SJCRH30 (cell line): Measurements from ENCODE around the gene MPRIP. TPM values are rescaled to one million over a fixed set of nuclear protein-coding genes. Genes with fewer than 3 reads are reported as not detected.
"Not testable (repeated sequence)": the region's sequence is repeated elsewhere in the genome, so short reads cannot be mapped to it uniquely, and the experiment has no call there.

Experiments used
- DNase-seq, 2 experiments: peaks; one replicate each; pipeline ENCODE4 v3.0.0-alpha.2; 2015 to 2020
- H3K27ac ChIP-seq: fragments of 250-450 bp; sonication (Bioruptor Pico); 2 replicates; pipeline ENCODE4 v1.5.1; 2020; ENCODE audit warnings: mild to moderate bottlenecking, moderate library complexity
- H3K27me3 ChIP-seq: fragments of 250-450 bp; sonication (Bioruptor Pico); 2 replicates; pipeline ENCODE4 v1.5.1; 2020; ENCODE audit warnings: mild to moderate bottlenecking, moderate library complexity
- H3K36me3 ChIP-seq: fragments of 250-450 bp; sonication (Bioruptor Pico); 2 replicates; pipeline ENCODE4 v1.5.1; 2020; ENCODE audit warnings: mild to moderate bottlenecking, moderate library complexity
- H3K4me1 ChIP-seq: fragments of 250-450 bp; sonication (Bioruptor Pico); 2 replicates; pipeline ENCODE4 v1.5.1; 2020; ENCODE audit warnings: mild to moderate bottlenecking, moderate library complexity
- H3K4me3 ChIP-seq: fragments of 250-450 bp; sonication (Bioruptor Pico); 2 replicates; pipeline ENCODE4 v1.5.1; 2020; ENCODE audit warnings: mild to moderate bottlenecking, moderate library complexity
- H3K9me3 ChIP-seq: fragments of 250-450 bp; sonication (Bioruptor Pico); replicated peaks from 2 replicates; pipeline ENCODE4 v1.5.1; 2020; ENCODE audit warnings: mild to moderate bottlenecking, moderate library complexity
- total RNA-seq: library from RNA; depleted of rRNA; stranded (reverse); fragments of >200 nt; shearing (Covaris generic); gene quantifications from 2 replicates; pipeline ENCODE4 v1.2.3, GENCODE V29; 2014

The MPRIP gene
- total RNA-seq, 1 experiment from 2014 or later, result 312 TPM

GRCh38 chr17:17127156-17127555 is 84.9 kb downstream of the MPRIP start:
- H3K4me3 ChIP-seq, result no peak overlapping the region
- H3K27ac ChIP-seq, result no peak overlapping the region
- H3K36me3 ChIP-seq, result peaks cover 48% of the 10 kb centered on the region
- DNase-seq, result no peak
- H3K27me3 ChIP-seq, result no peaks in the 10 kb centered on the region
- no peaks in the 10 kb centered on the region for H3K9me3 ChIP-seq
- peaks cover 9% of the 10 kb centered on the region for H3K4me1 ChIP-seq

- Histone ChIP-seq H3K4me3 (no peak overlapping the region), H3K4me1 (peaks cover 9% of the 10 kb centered on the region), H3K27ac (no peak overlapping the region), H3K36me3 (peaks cover 55% of the 10 kb centered on the region), H3K9me3 (no peaks in the 10 kb centered on the region), H3K27me3 (no peaks in the 10 kb centered on the region)
- DNase-seq, result no peak
Measured at GRCh38 chr17:17127730-17128291, 85.6 kb downstream of the MPRIP start.

GRCh38 chr17:17128476-17129075 is 86.3 kb downstream of the MPRIP start:
- DNase-seq, result no peak
- H3K4me1 ChIP-seq, result peaks cover 9% of the 10 kb centered on the region
- no peaks in the 10 kb centered on the region for H3K9me3 ChIP-seq
- no peak overlapping the region for H3K4me3 ChIP-seq
- H3K36me3 ChIP-seq, result peaks cover 62% of the 10 kb centered on the region
- H3K27me3 ChIP-seq, result no peaks in the 10 kb centered on the region
- H3K27ac ChIP-seq, result no peak overlapping the region

DNA sequence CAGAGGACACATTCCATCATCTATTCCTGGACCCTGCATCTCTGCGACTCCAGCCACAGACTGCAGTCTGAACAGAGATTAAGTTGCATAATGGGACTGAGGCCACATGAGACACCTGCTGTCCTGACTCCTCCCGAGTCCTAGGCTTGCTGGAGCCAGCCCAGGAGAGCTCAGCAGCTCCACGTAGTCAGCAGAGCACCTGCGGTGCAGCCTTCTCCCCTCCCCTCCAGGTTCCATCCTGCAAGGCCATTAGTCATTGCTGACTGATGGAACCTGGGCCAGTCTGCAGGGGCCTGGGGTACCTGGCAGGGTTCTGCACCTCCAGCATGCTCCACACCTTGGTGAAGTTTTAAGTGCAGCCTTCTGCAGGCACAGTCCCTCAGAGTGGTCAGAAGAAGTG is 87.2 kb downstream of the MPRIP start:
- H3K27me3 ChIP-seq, result no peaks in the 10 kb centered on the region
- no peak overlapping the region for H3K4me3 ChIP-seq
- peaks cover 9% of the 10 kb centered on the region for H3K4me1 ChIP-seq
- peaks cover 62% of the 10 kb centered on the region for H3K36me3 ChIP-seq
- H3K9me3 ChIP-seq, result no peaks in the 10 kb centered on the region
- DNase-seq, result no peak
- no peak overlapping the region for H3K27ac ChIP-seq

DNA sequence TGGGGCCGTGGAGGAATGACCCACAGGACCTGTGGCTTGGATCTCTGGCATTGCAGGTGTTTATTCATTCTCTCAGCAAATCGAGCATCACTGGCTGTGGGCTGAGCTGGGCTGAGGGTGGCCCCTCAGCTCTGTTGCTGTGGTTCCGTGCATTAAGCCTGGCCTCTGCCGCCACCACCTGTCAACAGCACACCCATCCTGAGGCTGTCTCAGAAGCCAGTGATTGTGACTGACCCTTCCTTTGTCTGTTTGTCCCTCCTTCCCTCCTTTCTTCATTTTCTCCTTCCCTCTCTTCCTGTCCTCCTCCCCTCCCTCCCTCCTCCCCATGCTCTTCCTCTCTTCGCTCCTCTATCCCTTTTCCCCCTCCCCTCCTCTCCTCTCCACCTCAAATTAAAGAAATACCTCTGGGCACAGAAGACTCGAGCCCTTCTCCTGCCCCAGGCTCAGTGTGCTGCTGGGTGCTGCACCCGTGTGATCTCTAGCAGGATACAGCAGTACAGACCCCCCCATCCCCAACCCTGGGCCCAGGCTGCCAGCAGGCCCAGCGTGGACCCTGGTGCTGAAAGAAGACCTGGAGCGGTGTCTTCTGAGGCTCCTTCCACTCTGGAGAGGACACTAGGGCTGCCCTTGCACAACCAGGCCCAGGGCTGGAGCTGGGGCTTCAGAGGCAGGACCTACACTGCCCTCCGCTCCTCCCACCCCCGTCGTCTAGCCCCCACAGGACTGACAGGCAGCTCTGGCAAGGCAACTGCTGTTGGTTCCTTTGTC is 88.0 kb downstream of the MPRIP start:
- Histone ChIP-seq H3K9me3 (no peaks in the 10 kb centered on the region), H3K27me3 (no peaks in the 10 kb centered on the region), H3K4me1 (peaks cover 7% of the 10 kb centered on the region), H3K27ac (no peak overlapping the region), H3K4me3 (no peak overlapping the region), H3K36me3 (peaks cover 62% of the 10 kb centered on the region)
- DNase-seq, result peak in 1 of 2 experiments; percentile 59

- no peak overlapping the region for H3K27ac ChIP-seq
- no peaks in the 10 kb centered on the region for H3K4me1 ChIP-seq
- no peaks in the 10 kb centered on the region for H3K27me3 ChIP-seq
- DNase-seq, result no peak
- peaks cover 66% of the 10 kb centered on the region for H3K36me3 ChIP-seq
- H3K4me3 ChIP-seq, result no peak overlapping the region
- H3K9me3 ChIP-seq, result no peaks in the 10 kb centered on the region
Measured at GRCh38 chr17:17131839-17132238, 89.6 kb downstream of the MPRIP start.

GRCh38 chr17:17132746-17133145 is 90.5 kb downstream of the MPRIP start:
- peaks cover 62% of the 10 kb centered on the region for H3K36me3 ChIP-seq
- H3K27me3 ChIP-seq, result no peaks in the 10 kb centered on the region
- H3K27ac ChIP-seq, result no peak overlapping the region
- no peaks in the 10 kb centered on the region for H3K9me3 ChIP-seq
- H3K4me1 ChIP-seq, result no peaks in the 10 kb centered on the region
- no peak overlapping the region for H3K4me3 ChIP-seq
- no peak for DNase-seq

DNA sequence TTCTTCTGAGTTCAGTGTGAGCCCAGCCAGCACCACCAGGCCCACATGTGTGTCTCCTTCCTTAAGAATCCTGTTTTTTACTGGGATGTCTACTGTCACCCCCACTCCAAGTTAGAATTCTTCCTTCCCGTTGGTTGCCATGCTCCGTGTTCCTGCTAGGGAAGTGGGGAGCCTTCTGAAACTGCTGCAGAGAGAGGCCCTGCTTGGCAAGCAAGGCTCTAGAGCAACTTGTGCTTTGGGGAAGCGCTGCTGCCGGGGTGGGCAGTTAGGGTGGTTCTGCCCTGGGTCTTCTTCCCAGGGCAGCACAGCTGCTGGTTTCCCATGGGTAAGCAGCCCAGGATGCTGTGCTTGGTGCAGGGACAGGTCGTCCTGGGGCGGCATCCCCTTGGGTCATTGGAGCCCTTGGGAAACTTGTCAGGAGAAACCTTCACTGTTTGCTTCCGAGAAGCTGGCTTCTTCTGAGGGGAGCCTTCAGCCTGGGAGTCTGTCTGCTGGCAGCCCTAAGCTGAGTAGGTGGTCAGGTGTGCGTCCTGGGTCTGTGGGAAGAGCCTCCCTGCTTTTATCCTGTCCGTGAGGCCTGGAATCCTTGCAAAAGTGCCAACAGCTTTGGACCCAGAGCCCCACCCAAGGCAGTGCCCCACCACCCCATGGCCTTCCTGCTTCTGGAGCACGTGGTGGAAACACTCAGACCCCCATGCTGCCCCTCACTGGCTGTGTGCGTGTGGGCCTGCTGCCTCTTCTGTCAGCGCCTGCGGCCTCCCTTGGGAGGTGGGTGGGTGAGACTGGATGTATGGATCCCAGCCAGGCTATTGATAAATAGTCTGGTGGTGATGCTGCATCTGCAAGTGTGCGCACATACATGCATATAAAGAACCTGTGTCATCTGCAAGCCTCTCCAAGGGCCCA is 92.0 kb downstream of the MPRIP start:
- H3K4me3 ChIP-seq, result no peak overlapping the region
- H3K4me1 ChIP-seq, result no peaks in the 10 kb centered on the region
- DNase-seq, result no peak
- no peaks in the 10 kb centered on the region for H3K27me3 ChIP-seq
- H3K9me3 ChIP-seq, result no peaks in the 10 kb centered on the region
- H3K36me3 ChIP-seq, result peaks cover 69% of the 10 kb centered on the region
- no peak overlapping the region for H3K27ac ChIP-seq

GRCh38 chr17:17134957-17135333 is 92.7 kb downstream of the MPRIP start:
- Histone ChIP-seq H3K27me3 (no peaks in the 10 kb centered on the region), H3K4me1 (no peaks in the 10 kb centered on the region), H3K4me3 (no peak overlapping the region), H3K36me3 (peaks cover 71% of the 10 kb centered on the region), H3K9me3 (no peaks in the 10 kb centered on the region), H3K27ac (no peak overlapping the region)
- DNase-seq, result no peak

- H3K36me3 ChIP-seq, result peaks cover 70% of the 10 kb centered on the region
- DNase-seq, H3K4me1 ChIP-seq, H3K27me3 ChIP-seq, H3K9me3 ChIP-seq, H3K27ac ChIP-seq, H3K4me3 ChIP-seq: not testable (repeated sequence)
Measured at GRCh38 chr17:17136221-17136620, 94.0 kb downstream of the MPRIP start.

DNA sequence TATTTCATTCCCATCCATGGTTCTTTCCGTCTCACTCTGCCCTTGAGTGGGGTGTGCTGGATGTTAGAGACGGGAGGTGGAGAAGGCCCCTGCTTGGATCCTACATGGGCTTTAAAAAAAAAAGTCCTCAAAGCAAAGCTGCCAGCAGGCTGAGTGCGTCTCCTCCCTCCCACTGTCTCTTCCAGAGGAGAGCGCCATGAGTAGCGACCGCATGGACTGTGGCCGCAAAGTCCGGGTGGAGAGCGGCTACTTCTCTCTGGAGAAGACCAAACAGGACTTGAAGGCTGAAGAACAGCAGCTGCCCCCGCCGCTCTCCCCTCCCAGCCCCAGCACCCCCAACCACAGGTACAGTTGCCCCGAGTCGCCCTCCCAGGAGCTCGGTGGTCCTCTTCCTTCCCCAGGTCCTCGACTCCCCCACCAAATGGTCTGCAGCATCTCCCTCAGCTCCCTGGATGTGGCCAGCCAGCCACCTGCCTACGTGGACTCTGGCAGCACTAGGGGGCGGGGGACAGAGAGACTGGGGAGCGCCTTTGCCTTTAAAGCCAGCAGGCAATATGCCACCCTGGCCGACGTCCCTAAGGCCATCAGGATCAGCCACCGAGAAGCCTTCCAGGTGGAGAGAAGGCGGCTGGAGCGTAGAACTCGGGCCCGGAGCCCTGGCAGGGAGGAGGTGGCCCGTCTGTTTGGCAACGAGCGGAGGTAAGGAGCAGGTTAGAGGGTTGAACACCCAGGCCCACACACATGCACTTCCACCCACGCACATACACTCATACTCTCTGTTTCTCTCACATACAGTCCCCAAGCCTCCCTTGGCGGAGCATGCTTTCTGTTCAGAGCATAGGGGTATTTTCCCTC is 95.7 kb downstream of the MPRIP start:
- Histone ChIP-seq H3K27me3 (no peaks in the 10 kb centered on the region), H3K4me1 (no peaks in the 10 kb centered on the region), H3K4me3 (no peak overlapping the region), H3K9me3 (no peaks in the 10 kb centered on the region), H3K36me3 (peaks cover 67% of the 10 kb centered on the region), H3K27ac (no peak overlapping the region)
- DNase-seq, result no peak

- Histone ChIP-seq H3K36me3 (peaks cover 78% of the 10 kb centered on the region), H3K27me3 (no peaks in the 10 kb centered on the region), H3K9me3 (no peaks in the 10 kb centered on the region), H3K4me3 (no peak overlapping the region), H3K4me1 (no peaks in the 10 kb centered on the region), H3K27ac (no peak overlapping the region)
- DNase-seq, result no peak
Measured at GRCh38 chr17:17139972-17140589, 97.8 kb downstream of the MPRIP start.

GRCh38 chr17:17140590-17140980 is 98.3 kb downstream of the MPRIP start:
- H3K4me1 ChIP-seq, result no peaks in the 10 kb centered on the region
- H3K27me3 ChIP-seq, result no peaks in the 10 kb centered on the region
- no peak overlapping the region for H3K27ac ChIP-seq
- H3K4me3 ChIP-seq, result no peak overlapping the region
- DNase-seq, result no peak
- H3K9me3 ChIP-seq, result no peaks in the 10 kb centered on the region
- peaks cover 82% of the 10 kb centered on the region for H3K36me3 ChIP-seq

- Histone ChIP-seq H3K27ac (no peak overlapping the region), H3K9me3 (no peaks in the 10 kb centered on the region), H3K4me3 (no peak overlapping the region), H3K4me1 (no peaks in the 10 kb centered on the region), H3K27me3 (no peaks in the 10 kb centered on the region), H3K36me3 (peaks cover 85% of the 10 kb centered on the region)
- no peak for DNase-seq
Measured at GRCh38 chr17:17141279-17141678, 99.0 kb downstream of the MPRIP start.
